ENCODE measurements around the gene TBXAS1. TPM values are rescaled to one million over a fixed set of nuclear protein-coding genes. Genes with fewer than 3 reads are reported as not detected.

Gene TBXAS1
- total RNA-seq, 2 donors from 2014 or later = 3.6 to 10.6 TPM

DNA sequence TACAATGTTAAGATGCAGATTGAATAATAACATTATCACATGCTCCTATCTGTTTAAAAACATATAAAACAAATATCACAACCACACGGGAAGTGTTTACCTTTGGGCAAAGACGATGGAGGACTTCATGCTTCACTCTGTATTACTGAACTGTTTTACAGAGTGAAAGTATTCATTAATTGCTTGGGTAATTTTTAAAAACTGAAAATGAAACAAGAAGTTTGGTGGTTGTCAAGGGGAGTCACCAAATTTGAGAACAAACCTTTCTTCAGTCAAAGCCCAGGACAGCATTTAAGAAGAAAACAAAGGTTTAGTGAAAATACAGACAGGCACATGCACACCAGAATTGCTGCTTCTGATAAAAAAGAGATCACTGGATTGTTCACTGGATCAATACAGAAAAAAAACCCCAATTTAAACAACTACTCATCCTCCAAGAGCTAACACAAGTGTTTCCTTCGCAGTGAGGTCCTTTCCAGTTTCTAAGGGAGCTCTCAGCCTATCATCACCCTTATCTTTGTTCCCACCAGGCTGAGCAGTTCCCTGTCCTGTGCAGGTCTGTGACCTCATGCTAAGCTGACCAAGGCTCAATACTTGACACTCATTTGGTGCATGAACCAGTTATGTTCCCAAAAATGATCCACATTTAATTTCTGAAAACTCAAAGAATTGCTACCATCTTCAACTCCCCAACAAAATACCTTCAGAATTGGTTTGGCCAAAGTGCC is 224.9 kb downstream of the TBXAS1 start:
- WGBS, 2 donors = 42 to 53% methylated on average over 3 of the region's 3 CpGs

DNA sequence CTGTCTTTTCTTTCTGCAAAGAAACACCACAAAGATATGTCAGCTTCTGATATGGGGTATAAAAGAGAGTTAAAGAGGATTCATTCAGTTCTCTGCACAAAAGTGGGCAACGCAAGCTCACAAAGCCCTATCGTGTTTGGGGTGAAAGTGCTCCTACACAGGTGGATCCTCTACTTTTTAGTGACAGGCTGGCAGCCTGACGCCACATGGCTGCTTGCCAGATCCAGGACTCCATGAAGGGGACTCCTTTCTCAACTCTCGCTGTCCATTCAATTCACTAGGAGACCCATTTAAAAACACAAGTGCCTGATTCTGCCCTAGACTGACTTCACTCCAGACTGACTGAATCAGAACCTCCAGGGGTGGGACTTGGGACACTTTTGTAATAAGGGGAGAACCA is 225.7 kb downstream of the TBXAS1 start:
- Histone ChIP-seq H3K27me3 (no peaks in the 10 kb centered on the region), H3K27ac (no peak overlapping the region), H3K36me3 (replicated peaks in 1 of 2; ENCODE audit: insufficient read depth in 1 of 2, low read depth in 2 of 2) (no peaks in the 10 kb centered on the region), H3K4me1 (peaks cover 18% of the 10 kb centered on the region), H3K9me3 (no peaks in the 10 kb centered on the region), H3K4me3 (no peak overlapping the region)
- intact Hi-C loops (cut with DNase I) = no loop called here
- DNase-seq = no peak
- TF ChIP-seq, protein P1, sequence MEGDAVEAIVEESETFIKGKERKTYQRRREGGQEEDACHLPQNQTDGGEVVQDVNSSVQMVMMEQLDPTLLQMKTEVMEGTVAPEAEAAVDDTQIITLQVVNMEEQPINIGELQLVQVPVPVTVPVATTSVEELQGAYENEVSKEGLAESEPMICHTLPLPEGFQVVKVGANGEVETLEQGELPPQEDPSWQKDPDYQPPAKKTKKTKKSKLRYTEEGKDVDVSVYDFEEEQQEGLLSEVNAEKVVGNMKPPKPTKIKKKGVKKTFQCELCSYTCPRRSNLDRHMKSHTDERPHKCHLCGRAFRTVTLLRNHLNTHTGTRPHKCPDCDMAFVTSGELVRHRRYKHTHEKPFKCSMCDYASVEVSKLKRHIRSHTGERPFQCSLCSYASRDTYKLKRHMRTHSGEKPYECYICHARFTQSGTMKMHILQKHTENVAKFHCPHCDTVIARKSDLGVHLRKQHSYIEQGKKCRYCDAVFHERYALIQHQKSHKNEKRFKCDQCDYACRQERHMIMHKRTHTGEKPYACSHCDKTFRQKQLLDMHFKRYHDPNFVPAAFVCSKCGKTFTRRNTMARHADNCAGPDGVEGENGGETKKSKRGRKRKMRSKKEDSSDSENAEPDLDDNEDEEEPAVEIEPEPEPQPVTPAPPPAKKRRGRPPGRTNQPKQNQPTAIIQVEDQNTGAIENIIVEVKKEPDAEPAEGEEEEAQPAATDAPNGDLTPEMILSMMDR (IDR thresholded peaks at IDR 0.05) = no peak
- ATAC-seq = no peak
- 88 to 89% methylated on average over 4 of the region's 4 CpGs for WGBS, 2 donors

More for the DNA sequence above, 224.9 kb downstream of the TBXAS1 start:
- H3K36me3 ChIP-seq (replicated peaks in 1 of 2; ENCODE audit: insufficient read depth in 1 of 2, low read depth in 2 of 2) = no peaks in the 10 kb centered on the region
- DNase-seq = no peak
- no peaks in the 10 kb centered on the region for H3K9me3 ChIP-seq
- ATAC-seq = no peak
- no peak for TF ChIP-seq POLR2A (IDR thresholded peaks at IDR 0.05)
- TF ChIP-seq, protein P1 (IDR thresholded peaks at IDR 0.05) = no peak
- intact Hi-C loops (cut with DNase I) = no loop called here
- no peak overlapping the region for H3K27ac ChIP-seq
- peaks cover 18% of the 10 kb centered on the region for H3K4me1 ChIP-seq
- no peaks in the 10 kb centered on the region for H3K27me3 ChIP-seq
- no peak overlapping the region for H3K4me3 ChIP-seq

GRCh38 chr7:140055833-140056232 is 226.8 kb downstream of the TBXAS1 start:
- peaks cover 26% of the 10 kb centered on the region for H3K4me1 ChIP-seq
- no peaks in the 10 kb centered on the region for H3K9me3 ChIP-seq
- no peak for ATAC-seq
- intact Hi-C loops (cut with DNase I) = no loop called here
- no peak overlapping the region for H3K27ac ChIP-seq
- TF ChIP-seq POLR2A (IDR thresholded peaks at IDR 0.05) = no peak
- TF ChIP-seq, protein P1 (IDR thresholded peaks at IDR 0.05) = no peak
- no peaks in the 10 kb centered on the region for H3K36me3 ChIP-seq (replicated peaks in 1 of 2; ENCODE audit: insufficient read depth in 1 of 2, low read depth in 2 of 2)
- H3K4me3 ChIP-seq = no peak overlapping the region
- H3K27me3 ChIP-seq = no peaks in the 10 kb centered on the region
- no peak for DNase-seq
- WGBS, 2 donors = 97 to 100% methylated on average over 2 of the region's 2 CpGs

GRCh38 chr7:140056431-140057142 is 227.5 kb downstream of the TBXAS1 start:
- WGBS, 2 donors = 99% methylated on average over 5 of the region's 5 CpGs
- peaks cover 34% of the 10 kb centered on the region for H3K4me1 ChIP-seq
- DNase-seq = no peak
- no peak overlapping the region for H3K27ac ChIP-seq
- H3K36me3 ChIP-seq (replicated peaks in 1 of 2; ENCODE audit: insufficient read depth in 1 of 2, low read depth in 2 of 2) = no peaks in the 10 kb centered on the region
- no peaks in the 10 kb centered on the region for H3K27me3 ChIP-seq
- H3K9me3 ChIP-seq = no peaks in the 10 kb centered on the region
- H3K4me3 ChIP-seq = no peak overlapping the region
- intact Hi-C loops (cut with DNase I) = no loop called here
- no peak for ATAC-seq
- TF ChIP-seq, protein P1 (IDR thresholded peaks at IDR 0.05) = no peak
- no peak for TF ChIP-seq POLR2A (IDR thresholded peaks at IDR 0.05)
